Kidney (tissue), 14 donors: Measurements from ENCODE around the gene XKR8. TPM values are rescaled to one million over a fixed set of nuclear protein-coding genes. Genes with fewer than 3 reads are reported as not detected.

Experiments
- DNase-seq, 5 donors: peaks; one replicate each; pipeline ENCODE4 v3.0.0-alpha.2; 2013 to 2020
- FAIRE-seq: peaks from 2 replicates; lab custom pipeline; 2012; peaks lifted over from hg19 to GRCh38; lab: Jason Lieb, UNC
- H3K27ac ChIP-seq, 2 donors: one replicate each; pipeline ENCODE4 v1.7.0; 2013; ENCODE audit warnings: low read depth in 2 of 2, low read length in 2 of 2, inconsistent platforms in 1 of 2
- H3K27me3 ChIP-seq: one replicate; pipeline ENCODE4 v1.7.1; 2013; ENCODE audit warnings: low read length, inconsistent platforms; ENCODE audit not compliant: control insufficient read depth, insufficient read depth
- H3K36me3 ChIP-seq, 3 donors: one replicate each; pipeline versions ENCODE4 v1.7.0 to v1.7.1; 2013; ENCODE audit warnings: low read length in 3 of 3, control low read depth in 1 of 3, inconsistent platforms in 1 of 3; ENCODE audit not compliant: insufficient read depth in 3 of 3, control insufficient read depth in 2 of 3
- H3K4me1 ChIP-seq, 3 donors: one replicate each; pipeline versions ENCODE4 v1.7.0 to v1.7.1; 2013; ENCODE audit warnings: low read length in 3 of 3, inconsistent platforms in 1 of 3, low read depth in 1 of 3; ENCODE audit not compliant: control insufficient read depth in 2 of 3, insufficient read depth in 2 of 3
- H3K4me3 ChIP-seq, 3 donors: one replicate each; pipeline versions ENCODE4 v1.7.0 to v1.8.1; 2013; ENCODE audit warnings: low read length in 3 of 3, control low read depth in 1 of 3, inconsistent platforms in 1 of 3
- H3K9ac ChIP-seq, 3 donors: one replicate each; pipeline versions ENCODE4 v1.7.0 to v1.7.1; 2013; ENCODE audit warnings: low read length in 3 of 3, control low read depth in 1 of 3, inconsistent platforms in 1 of 3
- H3K9me3 ChIP-seq, 3 donors: one replicate each; pipeline versions ENCODE4 v1.7.0 to v1.7.1; 2013; ENCODE audit warnings: low read length in 3 of 3, control low read depth in 1 of 3, inconsistent platforms in 1 of 3; ENCODE audit not compliant: control insufficient read depth in 2 of 3, insufficient read depth in 1 of 3
- intact Hi-C: fragments of 100-400 bp; cut with DNase I; formaldehyde crosslinking; loops from one replicate; pipeline ENCODE4 v1.11.1; 2022
- polyA plus RNA-seq: library from polyadenylated mRNA; stranded (reverse); fragments of 350-450 nt; fragmentation: Illumina TruSeq; extraction: RNeasy Lipid Tissue Mini Kit (QIAGEN cat#74804); gene quantifications from one replicate; pipeline ENCODE4 v1.2.3, GENCODE V29; 2014; ENCODE audit warnings: low read depth, low replicate concordance; ENCODE audit not compliant: insufficient read depth
- total RNA-seq: library from RNA; stranded (reverse); fragmentation: NEBNext Ultra II Directional; extraction: Animal tissue kit (Norgen Biotek cat#: 25700); gene quantifications from one replicate; pipeline ENCODE4 v1.2.1, GENCODE V29; 2021
- TF ChIP-seq, protein P1 (sequence below): IDR thresholded peaks from 3 replicates; pipeline ENCODE4 v1.5.1; 2012; ENCODE audit warnings: mild to moderate bottlenecking, moderate library complexity, borderline replicate concordance; ENCODE audit not compliant: insufficient read depth; ENCODE audit errors: extremely low read depth
- donor health status: control.
- donor health status: control.
- donor health status: control.
- donor health status: control.
- donor health status: control.
- donor health status: DM: yes; HTN: yes; CAD: no.
- donor health status: Normal renal cell carcinoma (clear cell type).

Gene XKR8
- total and polyA plus RNA-seq, 2 donors from 2014 or later = 8.2 to 9.1 TPM

DNA sequence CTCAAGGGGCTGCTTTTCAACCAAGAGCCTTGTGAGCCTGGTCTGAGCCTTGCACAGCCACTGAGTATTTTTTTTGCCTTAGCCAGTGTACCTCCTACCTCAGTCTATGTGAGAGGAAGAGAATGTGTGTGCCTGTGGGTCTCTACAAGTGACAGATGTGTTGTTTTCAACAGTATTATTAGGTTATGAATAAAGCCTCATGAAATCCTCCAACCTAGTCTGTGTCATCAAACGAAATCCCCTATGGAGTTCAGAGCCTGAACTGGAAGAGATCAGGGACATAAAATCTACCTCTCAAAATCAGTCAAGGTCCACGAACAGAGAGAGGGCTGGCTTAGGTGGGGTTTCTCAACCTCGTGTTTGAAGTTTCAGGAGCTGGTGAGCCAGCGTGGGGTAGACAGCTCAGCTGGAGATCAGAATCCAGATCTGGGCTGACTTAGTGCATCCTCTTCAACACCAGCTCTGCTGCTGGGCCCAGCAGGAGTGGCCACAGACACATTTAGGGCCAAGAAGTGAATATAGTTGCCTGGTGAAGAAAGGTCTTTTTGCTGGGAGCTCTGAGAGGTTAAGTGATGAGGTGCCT, 8.2 kb downstream of the XKR8 start:
- Histone ChIP-seq H3K27ac (no peak overlapping the region), H3K27me3 (no peaks in the 10 kb centered on the region), H3K9ac (no peak overlapping the region), H3K36me3 (peaks cover 0 to 22% (median 14%) of the 10 kb centered on the region in 3 donors), H3K4me3 (no peak overlapping the region), H3K4me1 (peaks cover 0 to 2% (median 0%) of the 10 kb centered on the region in 3 donors), H3K9me3 (no peaks in the 10 kb centered on the region)
- TF ChIP-seq, protein P1, sequence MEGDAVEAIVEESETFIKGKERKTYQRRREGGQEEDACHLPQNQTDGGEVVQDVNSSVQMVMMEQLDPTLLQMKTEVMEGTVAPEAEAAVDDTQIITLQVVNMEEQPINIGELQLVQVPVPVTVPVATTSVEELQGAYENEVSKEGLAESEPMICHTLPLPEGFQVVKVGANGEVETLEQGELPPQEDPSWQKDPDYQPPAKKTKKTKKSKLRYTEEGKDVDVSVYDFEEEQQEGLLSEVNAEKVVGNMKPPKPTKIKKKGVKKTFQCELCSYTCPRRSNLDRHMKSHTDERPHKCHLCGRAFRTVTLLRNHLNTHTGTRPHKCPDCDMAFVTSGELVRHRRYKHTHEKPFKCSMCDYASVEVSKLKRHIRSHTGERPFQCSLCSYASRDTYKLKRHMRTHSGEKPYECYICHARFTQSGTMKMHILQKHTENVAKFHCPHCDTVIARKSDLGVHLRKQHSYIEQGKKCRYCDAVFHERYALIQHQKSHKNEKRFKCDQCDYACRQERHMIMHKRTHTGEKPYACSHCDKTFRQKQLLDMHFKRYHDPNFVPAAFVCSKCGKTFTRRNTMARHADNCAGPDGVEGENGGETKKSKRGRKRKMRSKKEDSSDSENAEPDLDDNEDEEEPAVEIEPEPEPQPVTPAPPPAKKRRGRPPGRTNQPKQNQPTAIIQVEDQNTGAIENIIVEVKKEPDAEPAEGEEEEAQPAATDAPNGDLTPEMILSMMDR = no peak
- intact Hi-C loops = no loop called here
- FAIRE-seq (no peak), DNase-seq (no peak)

DNA sequence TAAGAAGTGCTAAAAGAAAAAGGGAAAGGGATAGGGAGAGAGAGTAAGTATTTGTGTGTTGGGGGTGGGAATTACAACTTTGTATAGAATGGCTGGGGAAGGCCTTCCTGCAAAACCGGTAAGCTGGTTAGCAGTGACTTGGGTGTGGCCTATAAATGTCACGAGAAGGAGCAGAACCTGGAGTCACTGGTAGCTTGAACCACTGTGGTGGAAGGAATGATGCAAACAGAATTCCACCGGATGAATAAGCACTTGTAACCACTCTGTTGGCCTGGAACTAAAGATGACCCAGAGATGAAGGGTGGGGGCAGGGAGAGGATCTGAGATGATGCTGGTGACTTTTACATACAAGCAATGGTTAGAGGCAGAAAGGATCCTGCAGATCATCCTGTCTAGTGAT, 8.9 kb downstream of the XKR8 start:
- DNase-seq = no peak
- peaks cover 0 to 29% (median 16%) of the 10 kb centered on the region in 3 donors for H3K36me3 ChIP-seq
- no peak overlapping the region for H3K27ac ChIP-seq
- H3K9me3 ChIP-seq = no peaks in the 10 kb centered on the region
- TF ChIP-seq, protein P1 = no peak
- intact Hi-C loops = no loop called here
- H3K4me3 ChIP-seq = no peak overlapping the region
- H3K9ac ChIP-seq = no peak overlapping the region
- no peaks in the 10 kb centered on the region for H3K27me3 ChIP-seq
- H3K4me1 ChIP-seq = peaks cover 0 to 2% (median 0%) of the 10 kb centered on the region in 3 donors
- FAIRE-seq = no peak

DNA sequence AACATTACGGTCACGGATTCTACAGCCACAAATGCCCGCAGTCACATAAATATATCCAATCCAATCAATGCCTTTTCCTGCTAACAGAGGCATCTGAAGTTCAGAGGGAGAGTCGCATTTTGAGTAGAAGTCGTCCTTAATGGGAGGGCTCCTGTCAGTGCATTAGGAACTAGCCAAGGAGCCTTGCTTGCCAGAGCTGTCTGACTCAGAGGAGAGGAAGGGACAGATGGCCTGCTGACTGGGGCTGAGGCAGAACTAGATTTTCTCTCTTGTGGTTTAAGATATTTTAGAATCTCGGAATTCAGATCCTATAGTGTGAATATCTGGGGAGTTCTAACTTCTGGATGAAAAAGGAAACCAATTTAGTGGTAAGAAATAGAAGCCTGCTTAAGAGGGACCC, 10.6 kb downstream of the XKR8 start:
- intact Hi-C loops = loop anchor here (10.0 kb wide), 1 partner anchor 116 kb away; no protein-coding TSS in a partner anchor
- Histone ChIP-seq H3K27ac (no peak overlapping the region), H3K4me1 (peaks cover 0 to 2% (median 0%) of the 10 kb centered on the region in 3 donors), H3K4me3 (no peak overlapping the region), H3K27me3 (no peaks in the 10 kb centered on the region), H3K36me3 (peaks cover 0 to 27% (median 16%) of the 10 kb centered on the region in 3 donors), H3K9ac (no peak overlapping the region), H3K9me3 (no peaks in the 10 kb centered on the region)
- no peak for FAIRE-seq
- DNase-seq = no peak
- TF ChIP-seq, protein P1 = no peak

DNA sequence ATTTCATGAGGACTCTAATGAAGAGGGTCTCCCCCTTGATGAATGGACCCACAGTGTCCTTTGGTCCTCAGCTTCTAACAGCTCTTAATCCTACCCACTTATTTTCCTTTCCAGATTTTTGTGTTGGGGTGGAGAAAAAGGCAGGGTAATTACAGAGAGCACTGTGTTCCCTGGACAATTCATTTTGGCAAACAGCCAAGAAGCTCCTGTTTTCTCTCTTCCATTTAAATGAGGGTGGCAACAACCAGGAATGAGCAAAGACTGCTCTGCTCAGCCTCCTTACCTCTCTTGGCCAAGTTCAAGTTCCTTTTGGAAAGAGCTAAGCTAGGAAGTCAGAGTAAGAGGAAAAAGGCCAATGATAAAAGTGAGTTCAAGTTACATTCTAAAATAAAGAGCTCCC, 11.9 kb downstream of the XKR8 start:
- Histone ChIP-seq H3K27me3 (no peaks in the 10 kb centered on the region), H3K4me1 (peaks cover 0 to 2% (median 0%) of the 10 kb centered on the region in 3 donors), H3K9me3 (no peaks in the 10 kb centered on the region), H3K9ac (no peak overlapping the region), H3K4me3 (no peak overlapping the region), H3K36me3 (peaks cover 0 to 29% (median 17%) of the 10 kb centered on the region in 3 donors), H3K27ac (no peak overlapping the region)
- DNase-seq (no peak), FAIRE-seq (no peak)
- TF ChIP-seq, protein P1 = no peak
- intact Hi-C loops = loop anchor here (10.0 kb wide), 1 partner anchor 117 kb away; no protein-coding TSS in a partner anchor
